Esophagus muscularis mucosa (tissue), 3 donors: Measurements from ENCODE around the gene PITPNB.

Source experiments
- POLR2A ChIP-seq: fragments of 450-650 bp; IDR thresholded peaks from one replicate; pipeline ENCODE4 v1.6.1; 2017; ENCODE audit warnings: antibody characterized with exemption, moderate library complexity, mild to moderate bottlenecking, low read depth
- TF ChIP-seq, protein P1 (sequence below), 3 experiments: fragments of 200-600 bp in 2 of 3; fragments of 450-650 bp in 1 of 3; sonication (generic) in 2 of 3; IDR thresholded peaks; one replicate each; pipeline ENCODE4 v1.5.1; 2017 to 2019; ENCODE audit warnings: antibody characterized with exemption in 3 of 3, mild to moderate bottlenecking in 2 of 3, moderate library complexity in 1 of 3

DNA sequence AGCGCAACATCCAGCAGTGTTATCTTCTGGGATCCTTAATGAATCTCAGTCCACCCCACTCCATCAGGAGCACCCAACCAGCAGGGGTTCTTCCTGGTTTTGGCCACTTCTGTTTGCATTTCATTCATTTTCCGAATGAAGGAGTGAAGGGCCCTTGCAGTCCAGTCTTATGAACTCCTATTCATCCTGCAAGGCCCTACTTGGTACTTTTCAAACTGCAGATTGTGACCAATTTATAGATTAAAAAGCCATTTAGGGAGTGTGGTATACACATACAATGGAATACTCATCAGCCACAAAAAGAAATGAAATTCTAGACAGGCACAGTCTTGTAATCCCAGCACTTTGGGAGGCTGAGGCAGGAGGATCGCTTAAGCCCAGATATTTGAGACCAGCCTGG lies 107.3 kb downstream of the PITPNB start:
- TF ChIP-seq, protein P1, sequence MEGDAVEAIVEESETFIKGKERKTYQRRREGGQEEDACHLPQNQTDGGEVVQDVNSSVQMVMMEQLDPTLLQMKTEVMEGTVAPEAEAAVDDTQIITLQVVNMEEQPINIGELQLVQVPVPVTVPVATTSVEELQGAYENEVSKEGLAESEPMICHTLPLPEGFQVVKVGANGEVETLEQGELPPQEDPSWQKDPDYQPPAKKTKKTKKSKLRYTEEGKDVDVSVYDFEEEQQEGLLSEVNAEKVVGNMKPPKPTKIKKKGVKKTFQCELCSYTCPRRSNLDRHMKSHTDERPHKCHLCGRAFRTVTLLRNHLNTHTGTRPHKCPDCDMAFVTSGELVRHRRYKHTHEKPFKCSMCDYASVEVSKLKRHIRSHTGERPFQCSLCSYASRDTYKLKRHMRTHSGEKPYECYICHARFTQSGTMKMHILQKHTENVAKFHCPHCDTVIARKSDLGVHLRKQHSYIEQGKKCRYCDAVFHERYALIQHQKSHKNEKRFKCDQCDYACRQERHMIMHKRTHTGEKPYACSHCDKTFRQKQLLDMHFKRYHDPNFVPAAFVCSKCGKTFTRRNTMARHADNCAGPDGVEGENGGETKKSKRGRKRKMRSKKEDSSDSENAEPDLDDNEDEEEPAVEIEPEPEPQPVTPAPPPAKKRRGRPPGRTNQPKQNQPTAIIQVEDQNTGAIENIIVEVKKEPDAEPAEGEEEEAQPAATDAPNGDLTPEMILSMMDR (IDR thresholded peaks at IDR 0.05) = no peak
- no peak for TF ChIP-seq POLR2A
